A549 (cell line): ENCODE measurements around the gene NUFIP2. TPM values are rescaled to one million over a fixed set of nuclear protein-coding genes. Genes with fewer than 3 reads are reported as not detected.

ENCODE experiments used
- ATAC-seq, 2 experiments: fragments of 200-7000 bp in 1 of 2; fragments of >200 bp in 1 of 2; cut with Nextera tagmentation in 1 of 2; cut with Tn5 transposase in 1 of 2; 3 replicates each; pipeline versions ENCODE4 v1.8.0 to v1.9.1; 2018 to 2020; ENCODE audit warnings: mild to moderate bottlenecking in 1 of 2, moderate library complexity in 1 of 2
- CTCF ChIA-PET: fragments of 300-600 bp; sonication (Branson Sonifier 250); formaldehyde crosslinking; extraction: SDS; loops from one replicate; lab custom pipeline; 2021; ENCODE audit warnings: antibody characterized with exemption, inconsistent platforms; lab: Yijun Ruan, JAX
- POLR2A ChIA-PET: fragments of 350-600 bp; formaldehyde crosslinking; extraction: SDS; loops from one replicate; lab custom pipeline; 2021; ENCODE audit warnings: antibody characterized with exemption, inconsistent platforms; lab: Yijun Ruan, JAX
- DNase-seq, 2 experiments: peaks; one replicate each; pipeline versions ENCODE4 v3.0.0 to v3.0.0-alpha.2; 2011 to 2016; ENCODE audit warnings: low read depth in 1 of 2, low spot score in 1 of 2
- FAIRE-seq: peaks from 2 replicates; lab custom pipeline; 2011; peaks lifted over from hg19 to GRCh38; lab: Jason Lieb, UNC
- H3K27ac ChIP-seq, 2 experiments: fragments of >200 bp; sonication (Bioruptor Twin); formaldehyde crosslinking; 3 replicates each; pipeline ENCODE4 v1.5.1; 2016 to 2017
- H3K4me1 ChIP-seq: fragments of >200 bp; sonication (Bioruptor Twin); formaldehyde crosslinking; 3 replicates; pipeline ENCODE4 v1.6.1; 2016
- H3K4me2 ChIP-seq: fragments of >200 bp; sonication (Bioruptor Twin); formaldehyde crosslinking; 3 replicates; pipeline ENCODE4 v1.6.1; 2016
- H3K4me3 ChIP-seq: fragments of >200 bp; sonication (Bioruptor Twin); formaldehyde crosslinking; 3 replicates; pipeline ENCODE4 v1.5.1; 2016
- H3K9me3 ChIP-seq: fragments of >200 bp; sonication (Bioruptor Twin); formaldehyde crosslinking; 3 replicates; pipeline ENCODE4 v1.6.1; 2016
- BCL3 ChIP-seq: fragments of >200 bp; sonication (Bioruptor Twin); formaldehyde crosslinking; IDR thresholded peaks from 3 replicates; pipeline ENCODE4 v1.6.1; 2016
- CBX2 ChIP-seq: fragments of 200-600 bp; sonication (generic); IDR thresholded peaks from 2 replicates; pipeline ENCODE4 v1.6.1; 2016; ENCODE audit warnings: low read depth, mild to moderate bottlenecking, borderline replicate concordance
- CEBPB ChIP-seq, 2 experiments: fragments of >200 bp in 1 of 2; sonication (Bioruptor Twin) in 1 of 2; formaldehyde crosslinking in 1 of 2; IDR thresholded peaks; 2 replicates each; pipeline ENCODE4 v1.6.1; 2012 to 2016
- CHD2 ChIP-seq: fragments of 150-350 bp; IDR thresholded peaks from 2 replicates; pipeline ENCODE4 v1.6.1; 2014; ENCODE audit warnings: low read length; ENCODE audit not compliant: partially characterized antibody
- EHF ChIP-seq: fragments of 250-450 bp; sonication (Bioruptor Pico); IDR thresholded peaks from 2 replicates; pipeline ENCODE4 v1.5.0; 2020; ENCODE audit warnings: mild to moderate bottlenecking
- EP300 ChIP-seq, 2 experiments: fragments of >200 bp; sonication (Bioruptor Twin); formaldehyde crosslinking; IDR thresholded peaks; 2 replicates in 1 of 2; 3 replicates in 1 of 2; pipeline ENCODE4 v1.6.1; 2016 to 2017
- FOSL2 ChIP-seq, 2 experiments: fragments of 450-650 bp in 1 of 2; fragments of >200 bp in 1 of 2; sonication (Bioruptor Twin) in 1 of 2; formaldehyde crosslinking; IDR thresholded peaks; 2 replicates each; pipeline versions ENCODE4 v1.5.0 to v1.6.1; 2016 to 2020; ENCODE audit warnings: mild to moderate bottlenecking in 1 of 2, moderate library complexity in 1 of 2
- GATA3 ChIP-seq: IDR thresholded peaks from 2 replicates; pipeline ENCODE4 v1.6.1; 2012; ENCODE audit warnings: borderline replicate concordance
- HDAC2 ChIP-seq: fragments of 200-600 bp; sonication (generic); IDR thresholded peaks from 2 replicates; pipeline ENCODE4 v1.6.1; 2016
- HOXB13 ChIP-seq: fragments of 250-450 bp; sonication (Bioruptor Pico); IDR thresholded peaks from 2 replicates; pipeline ENCODE4 v1.5.0; 2020; ENCODE audit warnings: low read depth, mild to moderate bottlenecking, moderate library complexity
- JUN ChIP-seq, 2 experiments: fragments of >200 bp; sonication (Bioruptor Twin); formaldehyde crosslinking; IDR thresholded peaks; 2 replicates in 1 of 2; 3 replicates in 1 of 2; pipeline ENCODE4 v1.6.1; 2016 to 2017
- KDM5A ChIP-seq: fragments of 200-600 bp; sonication (generic); IDR thresholded peaks from 2 replicates; pipeline ENCODE4 v1.6.1; 2016; ENCODE audit warnings: antibody characterized with exemption, mild to moderate bottlenecking
- MAFK ChIP-seq: fragments of 450-650 bp; IDR thresholded peaks from 2 replicates; pipeline ENCODE4 v1.6.1; 2014; ENCODE audit not compliant: partially characterized antibody
- MAZ ChIP-seq: fragments of 150-350 bp; IDR thresholded peaks from 2 replicates; pipeline ENCODE4 v1.6.1; 2014; ENCODE audit warnings: antibody characterized with exemption, low read depth, low read length, borderline replicate concordance
- MYC ChIP-seq: IDR thresholded peaks from 2 replicates; pipeline ENCODE4 v1.6.1; 2012; ENCODE audit warnings: mild to moderate bottlenecking, inconsistent platforms, low read length, improper control_type of control experiment, borderline replicate concordance
- PBX3 ChIP-seq: IDR thresholded peaks from 2 replicates; pipeline ENCODE4 v1.6.1; 2012
- POLR2A ChIP-seq: IDR thresholded peaks from 2 replicates; pipeline ENCODE4 v1.6.1; 2012; ENCODE audit warnings: mild to moderate bottlenecking, low read length
- POLR2AphosphoS2 ChIP-seq: conservative IDR thresholded peaks from 2 replicates; pipeline ENCODE4 v1.6.1; 2012; ENCODE audit warnings: low read length, improper control_type of control experiment, inconsistent platforms
- RAD21 ChIP-seq, 2 experiments: fragments of >200 bp in 1 of 2; sonication (Bioruptor Twin) in 1 of 2; formaldehyde crosslinking in 1 of 2; IDR thresholded peaks in 1 of 2; conservative IDR thresholded peaks in 1 of 2; 2 replicates in 1 of 2; 3 replicates in 1 of 2; pipeline ENCODE4 v1.6.1; 2012 to 2018; ENCODE audit warnings: inconsistent platforms in 1 of 2
- TFCP2L1 ChIP-seq: fragments of 250-450 bp; sonication (Bioruptor Pico); IDR thresholded peaks from 2 replicates; pipeline ENCODE4 v1.5.0; 2021; ENCODE audit warnings: mild to moderate bottlenecking
- TP53 ChIP-seq: fragments of 250-450 bp; sonication (Bioruptor Pico); IDR thresholded peaks from 2 replicates; pipeline ENCODE4 v1.5.0; 2021; ENCODE audit warnings: mild to moderate bottlenecking, moderate library complexity
- USF2 ChIP-seq: fragments of 450-650 bp; IDR thresholded peaks from 2 replicates; pipeline ENCODE4 v1.6.1; 2014; ENCODE audit warnings: antibody characterized with exemption
- ZC3H11A ChIP-seq: fragments of 450-650 bp; IDR thresholded peaks from 2 replicates; pipeline ENCODE4 v1.6.1; 2014; ENCODE audit warnings: antibody characterized with exemption, mild to moderate bottlenecking
- ZFP36 ChIP-seq: fragments of 450-650 bp; IDR thresholded peaks from 2 replicates; pipeline ENCODE4 v1.6.1; 2014; ENCODE audit warnings: borderline replicate concordance; ENCODE audit not compliant: partially characterized antibody
- WGBS: methylation state at CpG from one replicate; pipeline ENCODE4 v1.1.6; 2017; ENCODE audit errors: missing lambda C conversion rate; 5-methylcytosine and 5-hydroxymethylcytosine counted together
- polyA plus RNA-seq, 4 experiments: library from polyadenylated mRNA; depleted of rRNA in 3 of 4; stranded (reverse); fragments of >200 nt; fragmentation: RNase III in 1 of 4; extraction: RNeasy Plus Mini Kit Qiagen cat#74134 plus additional on column Dnase treatment in 1 of 4; gene quantifications; 2 replicates in 3 of 4; 3 replicates in 1 of 4; pipeline ENCODE4 v1.2.3, GENCODE V29; 2011 to 2017

The NUFIP2 gene
- polyA plus RNA-seq, 2 of the 4 experiments (the other 2 are of a cell fraction): 29.4 to 33.1 TPM

GRCh38 chr17:29250666-29251065 lies 43.3 kb downstream of the NUFIP2 start:
- FAIRE-seq (no peak), DNase-seq (peak in 1 of 2 experiments; percentile 24), ATAC-seq (peak in 1 of 2 experiments; percentile 8; a peak in 2 of 6 replicates)
- H3K27ac ChIP-seq: peak overlapping the region in 1 of 2 experiments; percentile 49; a peak in 4 of 6 replicates
- POLR2A ChIA-PET: interaction anchor here (0.7 to 2.4 kb wide), 3 partner anchors 10 to 82 kb away, joined by 3 to 7 read pairs (median 4); partner anchors contain the start of gene NUFIP2
- CTCF ChIA-PET: interaction anchor here (0.6 to 5.2 kb wide), 23 partner anchors 8 to 487 kb away, joined by 3 to 76 read pairs (median 5); partner anchors contain the start of gene MYO18A
- H3K4me2 ChIP-seq: no peak overlapping the region
- H3K9me3 ChIP-seq: no peaks in the 10 kb centered on the region
- TF ChIP-seq ZC3H11A (no peak), CBX2 (no peak), EHF (no peak), KDM5A (no peak), EP300 (IDR thresholded peaks at IDR 0.05) (no peak), RAD21 (conservative IDR thresholded peaks at IDR 0.05 in 1 of 2, IDR thresholded peaks at IDR 0.05 in 1 of 2) (no peak), JUN (IDR thresholded peaks at IDR 0.05) (no peak), MAFK (no peak), USF2 (no peak), MYC (no peak), POLR2AphosphoS2 (no peak), CEBPB (IDR thresholded peaks at IDR 0.05) (no peak), TP53 (CRISPR knock-in tag) (no peak), MAZ (no peak), PBX3 (no peak)
- peaks cover 17% of the 10 kb centered on the region for H3K4me1 ChIP-seq
- H3K4me3 ChIP-seq: no peak overlapping the region
- 16% methylated on average over 1 of the region's 1 CpG for WGBS

GRCh38 chr17:29248845-29249244 lies 45.1 kb downstream of the NUFIP2 start:
- peaks cover 15% of the 10 kb centered on the region for H3K4me1 ChIP-seq
- no peak for DNase-seq
- CTCF ChIA-PET: interaction anchor here (0.6 to 5.2 kb wide), 11 partner anchors 8 to 331 kb away, joined by 3 to 76 read pairs (median 4); no protein-coding TSS in a partner anchor
- TF ChIP-seq TFCP2L1 (CRISPR knock-in tag): no peak
- TF ChIP-seq POLR2A: no peak
- no peak for TF ChIP-seq POLR2AphosphoS2
- no peak for TF ChIP-seq MAFK
- TF ChIP-seq ZC3H11A: no peak
- no peak for TF ChIP-seq CHD2
- no peak for TF ChIP-seq EHF
- TF ChIP-seq USF2: no peak
- no peak for TF ChIP-seq GATA3
- no peak for TF ChIP-seq HOXB13
- no peak for TF ChIP-seq BCL3
- TF ChIP-seq FOSL2 (IDR thresholded peaks at IDR 0.05): no peak
- no peak for TF ChIP-seq FOSL2 (CRISPR knock-in tag; IDR thresholded peaks at IDR 0.05)
- TF ChIP-seq ZFP36: no peak
- no peak for TF ChIP-seq HDAC2
- TF ChIP-seq, all 56 proteins: peak for 0
- Histone ChIP-seq H3K4me3 (no peak overlapping the region), H3K27ac (no peak overlapping the region), H3K9me3 (no peaks in the 10 kb centered on the region), H3K4me2 (no peak overlapping the region)
- FAIRE-seq (no peak), ATAC-seq (no peak)
- 76% methylated on average over 5 of the region's 5 CpGs for WGBS
- POLR2A ChIA-PET: no interaction called here
